Type B pancreatic cell (in vitro differentiated cells): ENCODE measurements around the gene RAPGEF5. TPM values are rescaled to one million over a fixed set of nuclear protein-coding genes. Genes with fewer than 3 reads are reported as not detected.

Source experiments
- DNase-seq: peaks from one replicate; pipeline ENCODE4 v3.0.0; 2021; ENCODE audit warnings: mixed read lengths; ENCODE audit not compliant: unreplicated experiment; ENCODE audit errors: extremely low spot score
- H3K27ac Mint-ChIP-seq: 2 replicates; pipeline ENCODE4 v1.8.0; 2021; ENCODE audit warnings: mild to moderate bottlenecking, mixed read lengths
- H3K27me3 Mint-ChIP-seq: 2 replicates; pipeline ENCODE4 v1.8.0; 2021; ENCODE audit warnings: mixed read lengths
- H3K36me3 Mint-ChIP-seq: 2 replicates; pipeline ENCODE4 v1.8.0; 2021; ENCODE audit warnings: mixed read lengths
- H3K4me1 Mint-ChIP-seq: one replicate; pipeline ENCODE4 v1.8.0; 2021; ENCODE audit warnings: mixed read lengths; ENCODE audit not compliant: unreplicated experiment
- H3K4me3 Mint-ChIP-seq: 2 replicates; pipeline ENCODE4 v1.8.0; 2021; ENCODE audit warnings: mild to moderate bottlenecking, mixed read lengths
- H3K9me3 Mint-ChIP-seq: 2 replicates; pipeline ENCODE4 v1.8.0; 2021; ENCODE audit warnings: mixed read lengths
- total RNA-seq: library from RNA; stranded (reverse); gene quantifications from 2 replicates; pipeline ENCODE4 v1.2.1, GENCODE V29; 2021; ENCODE audit warnings: low replicate concordance
- TF ChIP-seq, protein P1 (sequence below): fragments of 200-600 bp; sonication (generic); conservative IDR thresholded peaks from 2 replicates; pipeline ENCODE4 v1.5.0; 2021; ENCODE audit warnings: antibody characterized with exemption, mild to moderate bottlenecking

RAPGEF5 gene
- total RNA-seq, 1 donor from 2014 or later = 13.3 TPM

DNA sequence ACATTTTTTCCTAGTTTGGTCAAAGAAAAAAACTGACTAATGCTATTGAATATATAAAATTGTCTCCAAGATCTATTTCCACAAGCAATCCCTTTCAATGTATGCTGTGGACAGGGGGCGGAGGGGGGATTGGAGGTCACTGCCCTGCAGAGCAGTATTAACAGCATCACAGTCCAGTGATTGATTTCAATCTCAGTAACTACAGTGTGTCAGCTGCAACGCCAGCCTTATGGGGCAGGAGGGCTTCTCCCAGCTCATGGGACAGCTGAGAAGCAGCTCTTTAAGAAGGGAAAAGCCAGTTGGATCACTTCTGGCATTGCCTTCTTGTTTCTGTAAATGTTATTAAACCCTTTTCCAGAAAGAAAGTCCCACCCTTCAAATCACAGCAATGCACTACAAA, 65.0 kb downstream of the RAPGEF5 start:
- Mint-ChIP-seq H3K36me3 (no peaks in the 10 kb centered on the region), H3K9me3 (no peaks in the 10 kb centered on the region), H3K27me3 (no peaks in the 10 kb centered on the region), H3K4me1 (peaks cover 6% of the 10 kb centered on the region), H3K4me3 (no peak overlapping the region), H3K27ac (no peak overlapping the region)
- TF ChIP-seq, protein P1, sequence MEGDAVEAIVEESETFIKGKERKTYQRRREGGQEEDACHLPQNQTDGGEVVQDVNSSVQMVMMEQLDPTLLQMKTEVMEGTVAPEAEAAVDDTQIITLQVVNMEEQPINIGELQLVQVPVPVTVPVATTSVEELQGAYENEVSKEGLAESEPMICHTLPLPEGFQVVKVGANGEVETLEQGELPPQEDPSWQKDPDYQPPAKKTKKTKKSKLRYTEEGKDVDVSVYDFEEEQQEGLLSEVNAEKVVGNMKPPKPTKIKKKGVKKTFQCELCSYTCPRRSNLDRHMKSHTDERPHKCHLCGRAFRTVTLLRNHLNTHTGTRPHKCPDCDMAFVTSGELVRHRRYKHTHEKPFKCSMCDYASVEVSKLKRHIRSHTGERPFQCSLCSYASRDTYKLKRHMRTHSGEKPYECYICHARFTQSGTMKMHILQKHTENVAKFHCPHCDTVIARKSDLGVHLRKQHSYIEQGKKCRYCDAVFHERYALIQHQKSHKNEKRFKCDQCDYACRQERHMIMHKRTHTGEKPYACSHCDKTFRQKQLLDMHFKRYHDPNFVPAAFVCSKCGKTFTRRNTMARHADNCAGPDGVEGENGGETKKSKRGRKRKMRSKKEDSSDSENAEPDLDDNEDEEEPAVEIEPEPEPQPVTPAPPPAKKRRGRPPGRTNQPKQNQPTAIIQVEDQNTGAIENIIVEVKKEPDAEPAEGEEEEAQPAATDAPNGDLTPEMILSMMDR = no peak
- no peak for DNase-seq

DNA sequence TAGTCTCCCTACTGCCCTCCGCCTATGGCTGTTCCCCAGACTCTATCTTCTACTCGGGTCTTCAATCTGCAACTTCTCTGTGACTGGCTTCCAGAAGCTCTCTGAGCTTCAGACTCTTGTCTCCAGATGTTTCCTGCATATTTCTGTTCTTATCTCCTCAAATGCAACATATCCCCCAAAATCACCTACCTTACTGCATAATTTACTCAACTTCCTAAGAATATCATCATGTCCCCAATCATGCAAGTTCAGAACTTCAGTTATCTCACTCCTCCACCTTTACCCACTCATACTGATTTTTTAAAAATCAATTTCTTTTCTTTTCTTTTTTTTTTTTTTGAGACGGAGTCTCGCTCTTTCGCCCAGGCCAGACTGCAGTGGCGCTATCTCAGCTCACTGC, 68.8 kb downstream of the RAPGEF5 start:
- Mint-ChIP-seq H3K27me3 (no peaks in the 10 kb centered on the region), H3K27ac (no peak overlapping the region), H3K9me3 (no peaks in the 10 kb centered on the region), H3K4me1 (no peaks in the 10 kb centered on the region), H3K36me3 (no peaks in the 10 kb centered on the region), H3K4me3 (no peak overlapping the region)
- DNase-seq = no peak
- TF ChIP-seq, protein P1 = no peak

DNA sequence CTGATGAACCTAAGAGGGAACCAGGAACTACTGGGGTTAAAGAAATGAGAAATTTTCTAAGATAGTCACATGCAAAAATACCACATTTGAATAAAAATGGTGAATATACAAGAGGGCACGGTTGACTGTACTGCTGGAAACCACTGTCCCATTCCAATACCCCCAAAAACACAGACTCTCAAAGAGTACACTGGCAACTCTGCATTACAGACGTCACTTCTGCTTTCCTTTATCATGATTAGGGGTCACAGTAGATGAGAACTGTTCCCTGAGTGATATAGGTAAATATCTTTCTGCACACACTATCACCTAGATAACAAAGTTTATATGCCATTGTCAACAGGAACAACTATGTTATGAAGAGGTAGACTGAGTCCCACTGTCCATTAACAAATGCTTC, 69.5 kb downstream of the RAPGEF5 start:
- no peak overlapping the region for H3K27ac Mint-ChIP-seq
- H3K9me3 Mint-ChIP-seq = no peaks in the 10 kb centered on the region
- TF ChIP-seq, protein P1 = no peak
- H3K4me1 Mint-ChIP-seq = no peaks in the 10 kb centered on the region
- H3K27me3 Mint-ChIP-seq = no peaks in the 10 kb centered on the region
- no peaks in the 10 kb centered on the region for H3K36me3 Mint-ChIP-seq
- no peak overlapping the region for H3K4me3 Mint-ChIP-seq
- no peak for DNase-seq

DNA sequence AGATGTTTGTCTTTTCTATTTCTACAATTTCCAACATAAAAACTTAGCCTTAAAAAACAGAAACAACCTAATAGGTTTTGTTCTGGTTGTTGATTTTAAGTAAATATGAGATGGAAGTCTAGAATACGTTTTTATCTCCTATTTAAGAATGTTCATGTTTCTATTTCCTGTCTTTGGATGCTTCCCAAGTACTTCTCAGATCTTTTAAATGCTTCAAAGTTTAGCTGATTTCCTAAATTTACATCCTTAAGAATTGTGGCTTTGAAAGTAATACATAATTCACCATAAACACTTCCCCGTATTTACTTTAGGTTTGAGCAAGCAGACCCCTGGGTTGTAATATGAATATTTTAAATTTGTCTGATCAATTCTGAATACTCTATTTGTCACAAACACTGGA, 70.5 kb downstream of the RAPGEF5 start:
- Mint-ChIP-seq H3K4me3 (no peak overlapping the region), H3K9me3 (no peaks in the 10 kb centered on the region), H3K27me3 (no peaks in the 10 kb centered on the region), H3K4me1 (no peaks in the 10 kb centered on the region), H3K36me3 (no peaks in the 10 kb centered on the region), H3K27ac (no peak overlapping the region)
- no peak for DNase-seq
- TF ChIP-seq, protein P1 = no peak

DNA sequence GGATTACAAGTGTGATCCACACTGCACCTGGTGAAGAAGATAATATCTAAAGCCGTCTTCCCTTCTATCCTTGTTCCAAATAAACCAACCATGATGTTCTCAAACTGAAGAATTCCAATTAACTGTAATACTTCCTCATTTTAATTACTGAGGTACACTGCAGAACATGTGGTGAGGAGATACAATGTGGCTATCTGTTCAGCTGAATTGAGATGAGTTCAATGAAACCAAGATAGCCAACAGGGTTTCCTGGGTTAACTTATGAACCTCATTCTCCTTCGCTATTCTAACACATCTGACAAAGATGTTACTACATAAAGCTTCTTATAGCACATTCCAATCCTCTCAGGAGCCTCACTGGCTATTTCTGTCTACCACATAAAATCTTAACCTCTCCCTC, 75.5 kb downstream of the RAPGEF5 start:
- TF ChIP-seq, protein P1 = no peak
- Mint-ChIP-seq H3K4me1 (no peaks in the 10 kb centered on the region), H3K4me3 (no peak overlapping the region), H3K27ac (no peak overlapping the region), H3K27me3 (no peaks in the 10 kb centered on the region), H3K36me3 (no peaks in the 10 kb centered on the region), H3K9me3 (no peaks in the 10 kb centered on the region)
- DNase-seq = no peak

DNA sequence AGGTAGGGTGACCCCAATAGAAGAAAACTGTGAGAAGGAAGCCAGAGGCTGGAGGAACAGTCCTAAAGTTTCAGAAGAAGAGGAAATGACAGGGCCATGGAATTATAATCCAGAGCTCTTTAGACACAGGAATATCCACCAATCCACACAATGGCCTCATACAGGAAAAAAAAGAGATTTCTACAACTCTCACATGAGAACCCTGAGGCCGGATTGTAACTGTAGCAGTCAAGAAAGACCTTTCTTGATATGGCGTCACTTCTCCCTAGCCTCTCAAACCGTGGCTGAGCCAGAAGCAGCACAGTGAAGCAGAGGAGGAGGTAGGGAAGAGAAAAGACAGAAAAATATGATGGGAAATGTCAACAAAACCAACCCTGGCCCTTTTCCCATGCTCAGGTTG, 76.9 kb downstream of the RAPGEF5 start:
- no peaks in the 10 kb centered on the region for H3K27me3 Mint-ChIP-seq
- H3K36me3 Mint-ChIP-seq = no peaks in the 10 kb centered on the region
- H3K9me3 Mint-ChIP-seq = no peaks in the 10 kb centered on the region
- no peak overlapping the region for H3K27ac Mint-ChIP-seq
- no peak overlapping the region for H3K4me3 Mint-ChIP-seq
- TF ChIP-seq, protein P1 = no peak
- no peak for DNase-seq
- no peaks in the 10 kb centered on the region for H3K4me1 Mint-ChIP-seq
